Measurements from ENCODE around the gene SIGLEC15. TPM values are rescaled to one million over a fixed set of nuclear protein-coding genes. Genes with fewer than 3 reads are reported as not detected.
A peak's percentile ranks its signal among the peaks of the same experiment; 100 is the strongest.

SIGLEC15 gene
- total RNA-seq, 1 experiment from 2014 or later, result 0.28 TPM

DNA sequence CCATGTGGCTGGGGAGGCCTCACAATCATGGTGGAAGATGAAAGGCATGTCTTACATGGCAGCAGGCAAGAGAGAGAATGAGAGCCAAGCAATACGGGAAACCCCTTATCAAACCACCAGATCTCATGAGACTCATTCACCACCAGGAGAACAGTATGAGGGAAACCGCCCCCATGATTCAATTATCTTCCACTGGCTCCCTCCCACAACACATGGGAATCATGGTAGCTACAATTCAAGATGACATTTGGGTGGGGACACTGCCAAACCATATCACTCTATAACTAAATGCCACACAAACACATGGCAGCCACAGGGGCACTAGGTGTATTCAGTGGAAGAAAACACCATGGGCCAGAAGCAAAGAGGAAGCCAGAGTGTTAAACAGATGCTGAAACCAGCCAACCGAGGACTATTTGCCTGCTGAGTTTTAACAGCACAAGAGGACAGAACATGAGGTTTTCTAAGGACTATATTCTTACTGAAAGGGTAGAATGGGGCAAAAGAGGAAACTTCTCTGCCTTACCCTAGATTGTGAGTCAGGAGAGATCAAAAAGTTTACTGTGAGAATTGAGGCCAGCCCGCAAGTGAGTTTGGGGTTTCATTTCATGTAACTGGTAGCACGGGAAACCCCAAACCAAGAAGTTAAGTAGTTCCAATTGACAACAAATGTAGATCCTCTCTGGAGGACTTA is 49.2 kb downstream of the SIGLEC15 start:
- Mint-ChIP-seq H3K27me3 (ENCODE audit: unreplicated experiment) (no peaks in the 10 kb centered on the region), H3K9me3 (ENCODE audit: low read depth, unreplicated experiment) (no peaks in the 10 kb centered on the region), H3K4me1 (ENCODE audit: low read depth, unreplicated experiment) (peaks cover 2% of the 10 kb centered on the region), H3K27ac (ENCODE audit: unreplicated experiment) (no peak overlapping the region), H3K4me3 (ENCODE audit: low read depth, unreplicated experiment) (no peak overlapping the region), H3K36me3 (ENCODE audit: insufficient read depth, unreplicated experiment) (peaks cover 3% of the 10 kb centered on the region)
- DNase-seq, result no peak
- no TSS peak for BruUV-seq (replicated peaks)
- TF ChIP-seq, protein P1, sequence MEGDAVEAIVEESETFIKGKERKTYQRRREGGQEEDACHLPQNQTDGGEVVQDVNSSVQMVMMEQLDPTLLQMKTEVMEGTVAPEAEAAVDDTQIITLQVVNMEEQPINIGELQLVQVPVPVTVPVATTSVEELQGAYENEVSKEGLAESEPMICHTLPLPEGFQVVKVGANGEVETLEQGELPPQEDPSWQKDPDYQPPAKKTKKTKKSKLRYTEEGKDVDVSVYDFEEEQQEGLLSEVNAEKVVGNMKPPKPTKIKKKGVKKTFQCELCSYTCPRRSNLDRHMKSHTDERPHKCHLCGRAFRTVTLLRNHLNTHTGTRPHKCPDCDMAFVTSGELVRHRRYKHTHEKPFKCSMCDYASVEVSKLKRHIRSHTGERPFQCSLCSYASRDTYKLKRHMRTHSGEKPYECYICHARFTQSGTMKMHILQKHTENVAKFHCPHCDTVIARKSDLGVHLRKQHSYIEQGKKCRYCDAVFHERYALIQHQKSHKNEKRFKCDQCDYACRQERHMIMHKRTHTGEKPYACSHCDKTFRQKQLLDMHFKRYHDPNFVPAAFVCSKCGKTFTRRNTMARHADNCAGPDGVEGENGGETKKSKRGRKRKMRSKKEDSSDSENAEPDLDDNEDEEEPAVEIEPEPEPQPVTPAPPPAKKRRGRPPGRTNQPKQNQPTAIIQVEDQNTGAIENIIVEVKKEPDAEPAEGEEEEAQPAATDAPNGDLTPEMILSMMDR (IDR thresholded peaks at IDR 0.05; ENCODE audit: unreplicated experiment), result no peak
- CTCF ChIA-PET, result no interaction called here
- intact Hi-C loops (cut with micrococcal nuclease; ENCODE audit: unreplicated experiment), result no loop called here

DNA sequence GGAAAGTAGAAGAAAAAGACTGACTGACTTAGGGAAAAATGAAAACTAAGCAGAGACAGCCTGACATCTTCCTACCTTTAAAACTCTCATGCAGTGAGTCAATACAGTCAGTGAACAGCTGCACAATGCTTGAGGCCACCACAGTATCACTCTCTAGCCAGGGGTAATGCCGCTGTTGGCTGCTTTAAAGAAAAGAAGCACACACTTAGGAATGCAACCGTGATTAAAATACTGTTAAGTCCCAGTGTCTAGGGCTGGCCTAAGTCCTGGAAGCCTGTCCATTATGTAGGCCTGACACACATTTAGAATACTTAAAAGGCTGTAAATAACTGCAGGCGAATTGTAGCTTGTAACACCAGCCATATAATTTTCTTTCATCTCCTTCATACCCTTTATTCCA is 50.7 kb downstream of the SIGLEC15 start:
- no TSS peak for BruUV-seq (replicated peaks)
- DNase-seq, result no peak
- Mint-ChIP-seq H3K9me3 (ENCODE audit: low read depth, unreplicated experiment) (no peaks in the 10 kb centered on the region), H3K4me1 (ENCODE audit: low read depth, unreplicated experiment) (peaks cover 11% of the 10 kb centered on the region), H3K36me3 (ENCODE audit: insufficient read depth, unreplicated experiment) (peaks cover 9% of the 10 kb centered on the region), H3K27me3 (ENCODE audit: unreplicated experiment) (no peaks in the 10 kb centered on the region), H3K27ac (ENCODE audit: unreplicated experiment) (no peak overlapping the region), H3K4me3 (ENCODE audit: low read depth, unreplicated experiment) (no peak overlapping the region)
- CTCF ChIA-PET, result no interaction called here
- intact Hi-C loops (cut with micrococcal nuclease; ENCODE audit: unreplicated experiment), result no loop called here
- TF ChIP-seq, protein P1 (IDR thresholded peaks at IDR 0.05; ENCODE audit: unreplicated experiment), result no peak

DNA sequence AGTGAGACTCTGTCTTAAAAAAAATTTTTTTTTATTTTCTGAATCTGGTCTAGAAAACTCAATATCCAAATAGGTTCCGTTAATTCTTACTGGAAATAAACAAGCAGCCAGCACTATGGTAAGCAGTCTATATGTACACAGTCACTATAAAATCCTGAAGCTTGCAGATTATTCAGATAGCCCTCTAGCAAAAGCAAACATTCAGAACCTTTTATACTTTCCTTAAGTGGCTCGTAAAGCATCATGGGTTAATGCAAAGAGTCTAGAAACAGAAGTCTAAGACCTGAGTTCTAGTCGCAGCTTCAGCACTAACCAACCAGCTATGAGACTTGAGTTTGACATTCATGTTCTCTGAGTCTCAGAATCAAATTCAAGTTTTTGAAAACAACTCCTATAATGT is 51.9 kb downstream of the SIGLEC15 start:
- intact Hi-C loops (cut with micrococcal nuclease; ENCODE audit: unreplicated experiment), result no loop called here
- CTCF ChIA-PET, result no interaction called here
- peaks cover 11% of the 10 kb centered on the region for H3K4me1 Mint-ChIP-seq (ENCODE audit: low read depth, unreplicated experiment)
- no peak overlapping the region for H3K4me3 Mint-ChIP-seq (ENCODE audit: low read depth, unreplicated experiment)
- BruUV-seq (replicated peaks), result no TSS peak
- TF ChIP-seq, protein P1 (IDR thresholded peaks at IDR 0.05; ENCODE audit: unreplicated experiment), result no peak
- H3K36me3 Mint-ChIP-seq (ENCODE audit: insufficient read depth, unreplicated experiment), result peaks cover 9% of the 10 kb centered on the region
- DNase-seq, result no peak
- no peaks in the 10 kb centered on the region for H3K9me3 Mint-ChIP-seq (ENCODE audit: low read depth, unreplicated experiment)
- no peak overlapping the region for H3K27ac Mint-ChIP-seq (ENCODE audit: unreplicated experiment)
- H3K27me3 Mint-ChIP-seq (ENCODE audit: unreplicated experiment), result no peaks in the 10 kb centered on the region

DNA sequence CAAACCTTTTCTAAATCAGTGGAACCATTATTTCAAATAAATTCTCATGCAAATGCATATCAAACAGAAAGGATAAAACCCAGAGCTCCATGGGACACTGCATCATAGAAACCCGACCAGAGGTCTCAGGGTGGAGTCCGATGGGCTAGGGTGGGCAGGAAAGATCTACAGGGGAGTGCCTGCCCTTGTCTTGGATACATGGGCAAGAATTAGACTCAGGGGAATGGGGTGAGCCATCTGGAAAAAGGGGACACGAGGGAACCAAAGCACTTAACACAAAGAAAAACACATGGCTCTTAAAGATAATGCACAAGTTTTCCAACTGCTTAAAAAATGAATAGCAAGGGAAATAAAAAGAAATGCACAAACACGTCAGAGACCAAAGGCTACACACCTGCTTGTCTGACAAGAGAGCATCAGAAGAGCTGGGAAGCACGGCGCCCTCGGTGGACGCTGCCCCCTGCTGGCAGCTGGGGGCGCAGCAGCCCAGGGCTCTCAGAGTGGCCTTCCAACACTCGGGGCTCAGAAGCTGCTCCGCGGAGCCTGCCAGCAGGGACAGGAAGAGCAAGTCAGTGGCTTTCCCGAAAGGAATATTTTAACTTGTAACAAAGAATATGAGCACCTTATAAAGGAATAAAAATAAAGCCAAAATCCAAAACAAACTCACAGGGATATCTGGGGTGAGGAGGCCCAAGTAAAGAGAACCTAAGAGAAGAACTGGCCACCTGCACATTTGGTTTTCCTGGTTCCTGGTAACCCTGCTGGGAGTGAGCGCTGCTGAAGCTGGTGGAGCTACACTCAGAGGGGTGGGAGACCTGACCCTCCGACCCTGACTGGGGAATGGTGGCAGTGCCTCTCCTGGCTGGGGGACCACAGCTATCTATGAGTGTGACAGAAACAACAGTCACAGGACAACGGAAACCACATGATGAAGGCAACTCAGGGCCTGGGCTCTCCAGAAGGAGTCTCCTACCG is 54.5 kb downstream of the SIGLEC15 start:
- H3K27ac Mint-ChIP-seq (ENCODE audit: unreplicated experiment), result no peak overlapping the region
- intact Hi-C loops (cut with micrococcal nuclease; ENCODE audit: unreplicated experiment), result loop anchor here (1.0 kb wide), 2 partner anchors 189 to 215 kb away; no protein-coding TSS in a partner anchor
- CTCF ChIA-PET, result interaction anchor here (0.5 to 2.0 kb wide), 10 partner anchors 40 to 217 kb away, joined by 4 to 10 read pairs (median 6); no protein-coding TSS in a partner anchor
- no peaks in the 10 kb centered on the region for H3K9me3 Mint-ChIP-seq (ENCODE audit: low read depth, unreplicated experiment)
- DNase-seq, result peak; percentile 78
- TF ChIP-seq, protein P1 (IDR thresholded peaks at IDR 0.05; ENCODE audit: unreplicated experiment), result peak; percentile 98
- BruUV-seq (replicated peaks), result no TSS peak
- no peak overlapping the region for H3K4me3 Mint-ChIP-seq (ENCODE audit: low read depth, unreplicated experiment)
- no peaks in the 10 kb centered on the region for H3K27me3 Mint-ChIP-seq (ENCODE audit: unreplicated experiment)
- H3K36me3 Mint-ChIP-seq (ENCODE audit: insufficient read depth, unreplicated experiment), result peaks cover 17% of the 10 kb centered on the region
- peaks cover 11% of the 10 kb centered on the region for H3K4me1 Mint-ChIP-seq (ENCODE audit: low read depth, unreplicated experiment)
